ENCODE results near the gene CABLES2.

Gene CABLES2

GRCh38 chr20:62370115-62370806, 36.8 kb downstream of the CABLES2 start:
- DNase-seq = no peak

GRCh38 chr20:62369815-62370114, 37.3 kb downstream of the CABLES2 start:
- DNase-seq = no peak

- DNase-seq = peak in 2 of 3 experiments; percentile 50 to 60
Measured at GRCh38 chr20:62368976-62369814, 37.9 kb downstream of the CABLES2 start.

GRCh38 chr20:62368392-62368975, 38.6 kb downstream of the CABLES2 start:
- DNase-seq = peak; percentile 30 to 58 (median 50)

GRCh38 chr20:62367633-62368391, 39.3 kb downstream of the CABLES2 start:
- peak; percentile 57 to 72 (median 64) for DNase-seq

- peak; percentile 55 to 72 (median 56) for DNase-seq
Measured at GRCh38 chr20:62367136-62367632, 39.9 kb downstream of the CABLES2 start, which contains the start of gene LAMA5. TSS of gene LAMA5 (minus strand) at chr20:62367312. CDS start at chr20:62367245, 67 bp downstream.

GRCh38 chr20:62366370-62367135, 40.5 kb downstream of the CABLES2 start:
- peak; percentile 45 to 59 (median 51) for DNase-seq

GRCh38 chr20:62365814-62366369, 41.2 kb downstream of the CABLES2 start:
- peak in 1 of 3 experiments; percentile 59 for DNase-seq

- no peak for DNase-seq
Measured at GRCh38 chr20:62364911-62365736, 42.0 kb downstream of the CABLES2 start.

- DNase-seq = no peak
Measured at GRCh38 chr20:62363920-62364851, 42.9 kb downstream of the CABLES2 start.

GRCh38 chr20:62362991-62363919, 43.8 kb downstream of the CABLES2 start:
- DNase-seq = no peak

- no peak for DNase-seq
Measured at GRCh38 chr20:62362590-62362940, 44.5 kb downstream of the CABLES2 start.

- no peak for DNase-seq
Measured at GRCh38 chr20:62361799-62362589, 45.1 kb downstream of the CABLES2 start.

- peak in 1 of 3 experiments; percentile 49 for DNase-seq
Measured at GRCh38 chr20:62360854-62361798, 46.0 kb downstream of the CABLES2 start.

- no peak for DNase-seq
Measured at GRCh38 chr20:62359491-62360121, 47.5 kb downstream of the CABLES2 start.

- no peak for DNase-seq
Measured at GRCh38 chr20:62359043-62359490, 48.0 kb downstream of the CABLES2 start.
